Renal pelvis (tissue), 4 donors: ENCODE results near the gene C2orf92. TPM values are rescaled to one million over a fixed set of nuclear protein-coding genes. Genes with fewer than 3 reads are reported as not detected.
A peak's percentile ranks its signal among the peaks of the same experiment; 100 is the strongest.

Source experiments
- DNase-seq: peaks from one replicate; pipeline ENCODE4 v3.0.0-alpha.2; 2013
- polyA plus RNA-seq, 3 donors: library from polyadenylated mRNA; unstranded; fragments of 120-200 nt; gene quantifications; one replicate each; pipeline ENCODE4 v1.2.1, GENCODE V29; 2013; ENCODE audit not compliant: insufficient read length in 3 of 3

Gene C2orf92
- polyA plus RNA-seq, 3 donors = 6.6 to 22.1 (median 19.0) TPM

GRCh38 chr2:97713296-97714083 lies 44.0 kb downstream of the C2orf92 start, which contains the start of gene ZAP70:
Gene ZAP70, plus strand, starts transcription at chr2:97713576. Its CDS starts 10,461 bp downstream, at chr2:97724037.
- no peak for DNase-seq

- DNase-seq = no peak
Observed at GRCh38 chr2:97714084-97714949, 44.8 kb downstream of the C2orf92 start.

GRCh38 chr2:97714950-97715652 lies 45.6 kb downstream of the C2orf92 start:
- no peak for DNase-seq

GRCh38 chr2:97715951-97716694 lies 46.6 kb downstream of the C2orf92 start:
- no peak for DNase-seq

GRCh38 chr2:97716695-97717612 lies 47.4 kb downstream of the C2orf92 start:
- no peak for DNase-seq

GRCh38 chr2:97717613-97717995 lies 48.1 kb downstream of the C2orf92 start:
- DNase-seq = peak; percentile 41

GRCh38 chr2:97718051-97718882 lies 48.8 kb downstream of the C2orf92 start:
- no peak for DNase-seq

- DNase-seq = no peak
Observed at GRCh38 chr2:97718942-97719341, 49.4 kb downstream of the C2orf92 start.

- DNase-seq = no peak
Observed at GRCh38 chr2:97719362-97720155, 50.0 kb downstream of the C2orf92 start.

- DNase-seq = no peak
Observed at GRCh38 chr2:97720746-97721145, 51.2 kb downstream of the C2orf92 start.

- no peak for DNase-seq
Observed at GRCh38 chr2:97722227-97722626, 52.7 kb downstream of the C2orf92 start.

GRCh38 chr2:97723156-97724072 lies 53.9 kb downstream of the C2orf92 start:
- DNase-seq = no peak

- DNase-seq = no peak
Observed at GRCh38 chr2:97724073-97724410, 54.5 kb downstream of the C2orf92 start.

GRCh38 chr2:97724501-97724900 lies 55.0 kb downstream of the C2orf92 start:
- no peak for DNase-seq

GRCh38 chr2:97724946-97725688 lies 55.6 kb downstream of the C2orf92 start:
- DNase-seq = no peak

- DNase-seq = no peak
Observed at GRCh38 chr2:97726261-97727064, 57.0 kb downstream of the C2orf92 start.
